ENCODE measurements around the gene SNAI3. TPM values are rescaled to one million over a fixed set of nuclear protein-coding genes. Genes with fewer than 3 reads are reported as not detected.

SNAI3 gene
- total and polyA plus RNA-seq, 9 of the 15 experiments (the other 6 are each of a cell fraction or from before 2014, with no cell fraction given), result 0.04 to 4.1 (median 0.80) TPM; not detected in 1

- TF ChIP-seq, protein P1, sequence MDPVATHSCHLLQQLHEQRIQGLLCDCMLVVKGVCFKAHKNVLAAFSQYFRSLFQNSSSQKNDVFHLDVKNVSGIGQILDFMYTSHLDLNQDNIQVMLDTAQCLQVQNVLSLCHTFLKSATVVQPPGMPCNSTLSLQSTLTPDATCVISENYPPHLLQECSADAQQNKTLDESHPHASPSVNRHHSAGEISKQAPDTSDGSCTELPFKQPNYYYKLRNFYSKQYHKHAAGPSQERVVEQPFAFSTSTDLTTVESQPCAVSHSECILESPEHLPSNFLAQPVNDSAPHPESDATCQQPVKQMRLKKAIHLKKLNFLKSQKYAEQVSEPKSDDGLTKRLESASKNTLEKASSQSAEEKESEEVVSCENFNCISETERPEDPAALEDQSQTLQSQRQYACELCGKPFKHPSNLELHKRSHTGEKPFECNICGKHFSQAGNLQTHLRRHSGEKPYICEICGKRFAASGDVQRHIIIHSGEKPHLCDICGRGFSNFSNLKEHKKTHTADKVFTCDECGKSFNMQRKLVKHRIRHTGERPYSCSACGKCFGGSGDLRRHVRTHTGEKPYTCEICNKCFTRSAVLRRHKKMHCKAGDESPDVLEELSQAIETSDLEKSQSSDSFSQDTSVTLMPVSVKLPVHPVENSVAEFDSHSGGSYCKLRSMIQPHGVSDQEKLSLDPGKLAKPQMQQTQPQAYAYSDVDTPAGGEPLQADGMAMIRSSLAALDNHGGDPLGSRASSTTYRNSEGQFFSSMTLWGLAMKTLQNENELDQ (CRISPR knock-in tag; IDR thresholded peaks at IDR 0.05; ENCODE audit: borderline replicate concordance), result no peak
- TF ChIP-seq CCAR2 (IDR thresholded peaks at IDR 0.05; ENCODE audit: low read depth, low read length) (no peak), HNRNPK (IDR thresholded peaks at IDR 0.05; ENCODE audit: low read depth, low read length, poor library complexity, severe bottlenecking) (no peak), LEF1 (IDR thresholded peaks at IDR 0.05) (0 out of 2 replicates have a peak, but pooled peaks have one; percentile 49), SRSF9 (IDR thresholded peaks at IDR 0.05; ENCODE audit: borderline replicate concordance, low read depth, low read length) (no peak), EP400 (IDR thresholded peaks at IDR 0.05) (0 out of 2 replicates have a peak, but pooled peaks have one; percentile 17), ZNF717 (CRISPR knock-in tag; IDR thresholded peaks at IDR 0.05) (no peak), NFIC (IDR thresholded peaks at IDR 0.05) (peak; percentile 54), ATF3 (IDR thresholded peaks at IDR 0.05) (no peak), ATF3 (CRISPR knock-in tag; conservative IDR thresholded peaks at IDR 0.05) (no peak), ZNF584 (CRISPR knock-in tag; IDR thresholded peaks at IDR 0.05; ENCODE audit: low read depth) (no peak), FOXK1 (CRISPR knock-in tag; IDR thresholded peaks at IDR 0.05; ENCODE audit: borderline replicate concordance) (0 out of 2 replicates have a peak, but pooled peaks have one; percentile 67), CTCFL (IDR thresholded peaks at IDR 0.05; ENCODE audit: borderline replicate concordance, insufficient read depth, low read depth, low read length, poor library complexity, severe bottlenecking) (no peak), CBX8 (IDR thresholded peaks at IDR 0.05; ENCODE audit: borderline replicate concordance, extremely low read depth, low read depth, low read length, poor library complexity, severe bottlenecking) (no peak), RFX7 (CRISPR knock-in tag; IDR thresholded peaks at IDR 0.05) (no peak), ZKSCAN8 (CRISPR knock-in tag; IDR thresholded peaks at IDR 0.05) (no peak), POLR2H (tag; IDR thresholded peaks at IDR 0.05; ENCODE audit: low read depth) (no peak), FOXA1 (IDR thresholded peaks at IDR 0.05; ENCODE audit: borderline replicate concordance) (no peak), ZNF174 (CRISPR knock-in tag; IDR thresholded peaks at IDR 0.05) (no peak), ZNF239 (CRISPR knock-in tag; IDR thresholded peaks at IDR 0.05) (no peak)
- TF ChIP-seq, protein P2, sequence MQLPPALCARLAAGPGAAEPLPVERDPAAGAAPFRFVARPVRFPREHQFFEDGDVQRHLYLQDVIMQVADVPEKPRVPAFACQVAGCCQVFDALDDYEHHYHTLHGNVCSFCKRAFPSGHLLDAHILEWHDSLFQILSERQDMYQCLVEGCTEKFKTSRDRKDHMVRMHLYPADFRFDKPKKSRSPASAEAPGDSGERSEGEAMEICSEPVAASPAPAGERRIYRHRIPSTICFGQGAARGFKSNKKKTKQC (CRISPR knock-in tag; IDR thresholded peaks at IDR 0.05), result no peak
Observed at GRCh38 chr16:88651276-88651988, 34.9 kb downstream of the SNAI3 start (continued).

All from K562 (cell line).